Nasal cavity respiratory epithelium epithelial cell of viscerocranial mucosa (primary cell): ENCODE data around the gene SERPINH1. TPM values are rescaled to one million over a fixed set of nuclear protein-coding genes. Genes with fewer than 3 reads are reported as not detected.

Source experiments
- total RNA-seq: library from RNA; depleted of rRNA; stranded (reverse); fragments of >200 nt; gene quantifications from 2 replicates; pipeline ENCODE4 v1.2.3, GENCODE V29; 2014

The SERPINH1 gene
- total RNA-seq: 71.4 and 262 TPM in 2 replicates

DNA sequence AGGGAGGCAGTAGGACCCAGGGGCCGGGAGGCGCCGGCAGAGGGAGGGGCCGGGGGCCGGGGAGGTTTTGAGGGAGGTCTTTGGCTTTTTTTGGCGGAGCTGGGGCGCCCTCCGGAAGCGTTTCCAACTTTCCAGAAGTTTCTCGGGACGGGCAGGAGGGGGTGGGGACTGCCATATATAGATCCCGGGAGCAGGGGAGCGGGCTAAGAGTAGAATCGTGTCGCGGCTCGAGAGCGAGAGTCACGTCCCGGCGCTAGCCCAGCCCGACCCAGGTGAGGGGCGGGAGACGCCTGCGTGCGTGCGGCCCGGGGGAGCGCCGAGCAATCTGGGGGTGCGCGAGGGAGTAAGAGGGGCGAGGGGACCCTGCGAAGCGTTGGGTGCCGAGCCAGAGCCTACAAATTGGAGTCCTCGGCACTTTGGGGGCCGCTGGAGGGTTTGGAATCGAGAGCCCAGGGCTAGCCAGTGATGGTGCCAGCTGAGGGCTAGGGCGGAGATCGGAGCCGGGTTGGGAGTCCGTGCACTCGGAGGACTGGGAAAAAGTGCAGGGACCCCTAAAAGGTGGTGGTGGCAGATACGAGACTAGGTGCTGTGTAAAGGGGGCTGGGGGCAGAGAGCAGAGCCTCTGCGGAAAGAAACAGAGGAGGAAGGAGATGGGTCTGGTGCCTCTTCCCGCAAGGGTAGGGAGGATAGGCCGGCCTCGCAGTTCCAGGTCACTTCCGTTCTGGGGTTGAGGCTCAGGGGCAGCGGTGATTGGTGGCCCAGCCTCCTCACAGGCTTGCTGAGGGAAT lies at the start of gene SERPINH1:
SERPINH1 (plus strand) TSS at position 206 of the 788 bp plus-strand sequence. CDS start 4,097 bp downstream, outside the sequence.

DNA sequence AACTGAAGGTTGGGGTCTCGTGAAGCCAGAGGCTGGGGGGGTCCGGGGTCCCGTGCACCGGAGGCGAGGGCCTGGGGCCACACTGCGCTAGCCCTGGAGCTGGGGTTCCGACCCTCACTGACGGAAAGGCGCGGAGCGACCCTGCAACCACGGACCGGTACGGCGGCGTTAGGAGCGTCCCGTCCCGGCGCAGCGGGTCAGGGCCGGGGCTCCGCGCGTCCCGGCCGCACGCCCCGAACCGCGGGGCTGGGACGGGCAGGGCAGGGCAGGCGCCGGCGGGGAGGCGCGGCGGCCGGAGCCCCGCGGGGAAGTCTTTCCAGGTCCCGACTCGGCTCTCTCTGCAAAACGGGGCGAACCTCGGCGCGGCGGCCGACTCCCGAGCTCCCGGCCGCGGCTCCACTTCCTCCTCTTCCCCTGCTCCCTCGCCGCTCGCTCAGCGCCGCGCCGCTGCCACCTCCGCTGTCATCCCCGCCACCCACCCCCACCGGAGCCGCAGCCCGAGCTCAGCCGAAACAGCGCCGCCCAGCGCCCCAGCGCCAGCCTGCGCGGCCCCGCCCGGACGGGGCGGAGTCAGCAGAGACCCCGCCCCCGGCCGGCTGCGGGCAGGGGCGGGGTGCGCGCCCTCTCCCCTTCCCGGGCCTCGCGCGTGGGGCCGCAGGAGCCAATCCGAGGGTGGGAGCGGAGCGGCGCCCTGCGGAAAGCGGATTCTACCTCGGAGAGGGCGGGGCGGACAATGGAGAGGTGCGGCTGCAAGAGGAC lies 36.4 kb upstream of the SERPINH1 start, which contains the start of gene GDPD5:
GDPD5 (minus strand) TSS at position 509 of the 759 bp plus-strand sequence. CDS start 48,206 bp downstream, outside the sequence.

Other genes with a start within 250 kb of the SERPINH1 start
- under 0.01 and 0.71 TPM in 2 replicates for gene ARRB1, start 210.6 kb upstream of the SERPINH1 start, total RNA-seq
- gene RPS3, start 162.7 kb upstream of the SERPINH1 start, total RNA-seq: 2,065 and 4,927 TPM in 2 replicates
- 0.57 and 0.68 TPM in 2 replicates for gene KLHL35, start 129.1 kb upstream of the SERPINH1 start, total RNA-seq
- under 0.01 and 1.5 TPM in 2 replicates for gene GDPD5, start 36.3 kb upstream of the SERPINH1 start, total RNA-seq
- gene MAP6, start 106.8 kb downstream of the SERPINH1 start, total RNA-seq: under 0.01 and 0.50 TPM in 2 replicates
- 0.07 TPM in 1 of 2 replicates, not detected in the other for gene MOGAT2, start 155.6 kb downstream of the SERPINH1 start, total RNA-seq
- 9.5 and 12.3 TPM in 2 replicates for gene DGAT2, start 206.5 kb downstream of the SERPINH1 start, total RNA-seq